ENCODE data around the gene PSD4.

PSD4 gene

GRCh38 chr2:113184531-113185230 is 10.9 kb downstream of the PSD4 start:
- no peak for DNase-seq (ENCODE audit: low read depth in 2 of 2)

GRCh38 chr2:113185664-113186432 is 12.1 kb downstream of the PSD4 start:
- DNase-seq (ENCODE audit: low read depth in 2 of 2), result no peak

GRCh38 chr2:113186433-113186796 is 12.6 kb downstream of the PSD4 start:
- DNase-seq (ENCODE audit: low read depth in 2 of 2), result no peak

- no peak for DNase-seq (ENCODE audit: low read depth in 2 of 2)
Measured at GRCh38 chr2:113187771-113188170, 14.0 kb downstream of the PSD4 start.

- DNase-seq (ENCODE audit: low read depth in 2 of 2), result no peak
Measured at GRCh38 chr2:113190871-113191270, 17.1 kb downstream of the PSD4 start.

- no peak for DNase-seq (ENCODE audit: low read depth in 2 of 2)
Measured at GRCh38 chr2:113192459-113193100, 18.8 kb downstream of the PSD4 start.

- DNase-seq (ENCODE audit: low read depth in 2 of 2), result no peak
Measured at GRCh38 chr2:113195923-113196501, 22.2 kb downstream of the PSD4 start.

GRCh38 chr2:113196839-113197238 is 23.1 kb downstream of the PSD4 start:
- DNase-seq (ENCODE audit: low read depth in 2 of 2), result no peak

GRCh38 chr2:113197347-113198047 is 23.7 kb downstream of the PSD4 start:
- no peak for DNase-seq (ENCODE audit: low read depth in 2 of 2)

GRCh38 chr2:113198048-113198789 is 24.4 kb downstream of the PSD4 start:
- no peak for DNase-seq (ENCODE audit: low read depth in 2 of 2)

GRCh38 chr2:113198790-113199612 is 25.2 kb downstream of the PSD4 start:
- peak; percentile 52 to 75 for DNase-seq (ENCODE audit: low read depth in 2 of 2)

- DNase-seq (ENCODE audit: low read depth in 2 of 2), result no peak
Measured at GRCh38 chr2:113200236-113200635, 26.5 kb downstream of the PSD4 start.

GRCh38 chr2:113200736-113201490 is 27.1 kb downstream of the PSD4 start:
- DNase-seq (ENCODE audit: low read depth in 2 of 2), result no peak

GRCh38 chr2:113201496-113202304 is 27.9 kb downstream of the PSD4 start:
- no peak for DNase-seq (ENCODE audit: low read depth in 2 of 2)

GRCh38 chr2:113202305-113203216 is 28.8 kb downstream of the PSD4 start:
- DNase-seq (ENCODE audit: low read depth in 2 of 2), result no peak

GRCh38 chr2:113203217-113203530 is 29.4 kb downstream of the PSD4 start:
- no peak for DNase-seq (ENCODE audit: low read depth in 2 of 2)

GRCh38 chr2:113203901-113204519 is 30.2 kb downstream of the PSD4 start:
- peak; percentile 53 to 57 for DNase-seq (ENCODE audit: low read depth in 2 of 2)

All from stimulated activated CD4-positive, alpha-beta T cell treated with anti-CD3 and anti-CD28 coated beads, Interleukin-1b, Interleukin-23, amount 100 ng/mL, for 1 hour (primary cell).